Left ventricle myocardium inferior (tissue), 1 donor: Measurements from ENCODE around the gene TTC9B. TPM values are rescaled to one million over a fixed set of nuclear protein-coding genes. Genes with fewer than 3 reads are reported as not detected.
A peak's percentile ranks its signal among the peaks of the same experiment; 100 is the strongest.
"Not testable (repeated sequence)": the region's sequence is repeated elsewhere in the genome, so short reads cannot be mapped to it uniquely, and the experiment has no call there.

ENCODE experiments used
- DNase-seq: peaks from one replicate; pipeline ENCODE4 v3.0.0-alpha.2; 2020
- H3K27ac ChIP-seq: fragments of 200-600 bp; replicated peaks from 2 replicates; pipeline ENCODE4 v1.8.0; 2021
- H3K27me3 ChIP-seq: fragments of 200-600 bp; 2 replicates; pipeline ENCODE4 v1.8.0; 2021; ENCODE audit warnings: low read depth
- H3K36me3 ChIP-seq: fragments of 200-600 bp; 2 replicates; pipeline ENCODE4 v1.8.0; 2021
- H3K4me1 ChIP-seq: fragments of 200-600 bp; 2 replicates; pipeline ENCODE4 v1.8.0; 2021
- H3K4me3 ChIP-seq: fragments of 200-600 bp; 2 replicates; pipeline ENCODE4 v1.8.0; 2021; ENCODE audit warnings: mild to moderate bottlenecking, moderate library complexity
- H3K9me3 ChIP-seq: fragments of 200-600 bp; replicated peaks from 2 replicates; pipeline ENCODE4 v1.8.0; 2021
- intact Hi-C: fragments of 100-400 bp; cut with micrococcal nuclease; formaldehyde crosslinking; loops from one replicate; pipeline ENCODE4 v1.11.0; 2022
- total RNA-seq: library from RNA; stranded (reverse); fragmentation: NEBNext Ultra II Directional; extraction: Animal tissue kit (Norgen Biotek cat#: 25700); gene quantifications from one replicate; pipeline ENCODE4 v1.2.1, GENCODE V29; 2021
- TF ChIP-seq, protein P1 (sequence below): fragments of 200-600 bp; IDR thresholded peaks from 2 replicates; pipeline ENCODE4 v1.8.0; 2021; ENCODE audit warnings: antibody characterized with exemption, mild to moderate bottlenecking, borderline replicate concordance
- donor health status: DM: no; HTN: yes; CAD: no; lungs with severe emphysema.

Gene TTC9B
- total RNA-seq, 1 donor from 2014 or later, result not detected

DNA sequence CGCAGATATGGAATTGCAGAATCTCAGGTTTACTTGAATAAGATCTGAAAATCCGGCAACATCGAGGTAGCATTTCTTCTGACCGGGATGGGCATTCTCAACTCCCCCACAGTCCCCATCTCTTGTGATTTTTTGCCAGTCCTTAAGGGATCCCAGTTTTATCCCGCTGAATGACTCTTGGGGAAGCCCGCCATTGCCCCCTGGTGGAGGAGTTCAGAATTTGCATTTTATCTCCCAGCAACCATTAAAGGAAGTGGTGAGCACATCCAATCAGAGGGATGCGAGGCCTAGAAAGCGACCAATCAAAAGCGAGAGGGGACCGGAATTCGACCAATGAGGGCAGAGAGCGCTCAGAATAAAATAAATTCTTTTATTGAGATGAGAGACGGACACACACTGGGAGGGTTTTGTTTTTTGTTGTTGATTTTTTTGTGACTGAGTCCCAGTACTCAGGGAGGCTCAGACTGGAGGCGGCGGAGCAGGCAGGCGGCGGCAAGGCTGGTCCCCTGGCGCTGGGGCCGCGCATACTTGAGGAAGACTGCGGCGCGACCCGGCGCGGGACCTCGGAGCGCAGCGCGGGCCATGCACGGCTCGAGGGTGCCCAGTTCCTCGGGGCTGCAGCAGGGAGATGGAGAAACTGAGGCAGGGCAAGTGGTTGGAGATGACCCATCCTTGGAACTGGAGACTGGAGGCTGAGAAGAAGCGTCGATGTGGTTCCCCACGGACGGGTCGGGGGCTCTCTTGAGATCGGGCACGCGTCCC, 3.9 kb upstream of the TTC9B start:
- Histone ChIP-seq H3K36me3 (no peaks in the 10 kb centered on the region), H3K27me3 (peaks cover 86% of the 10 kb centered on the region), H3K9me3 (no peaks in the 10 kb centered on the region), H3K27ac (no peak overlapping the region), H3K4me3 (no peak overlapping the region), H3K4me1 (peaks cover 27% of the 10 kb centered on the region)
- TF ChIP-seq, protein P1, sequence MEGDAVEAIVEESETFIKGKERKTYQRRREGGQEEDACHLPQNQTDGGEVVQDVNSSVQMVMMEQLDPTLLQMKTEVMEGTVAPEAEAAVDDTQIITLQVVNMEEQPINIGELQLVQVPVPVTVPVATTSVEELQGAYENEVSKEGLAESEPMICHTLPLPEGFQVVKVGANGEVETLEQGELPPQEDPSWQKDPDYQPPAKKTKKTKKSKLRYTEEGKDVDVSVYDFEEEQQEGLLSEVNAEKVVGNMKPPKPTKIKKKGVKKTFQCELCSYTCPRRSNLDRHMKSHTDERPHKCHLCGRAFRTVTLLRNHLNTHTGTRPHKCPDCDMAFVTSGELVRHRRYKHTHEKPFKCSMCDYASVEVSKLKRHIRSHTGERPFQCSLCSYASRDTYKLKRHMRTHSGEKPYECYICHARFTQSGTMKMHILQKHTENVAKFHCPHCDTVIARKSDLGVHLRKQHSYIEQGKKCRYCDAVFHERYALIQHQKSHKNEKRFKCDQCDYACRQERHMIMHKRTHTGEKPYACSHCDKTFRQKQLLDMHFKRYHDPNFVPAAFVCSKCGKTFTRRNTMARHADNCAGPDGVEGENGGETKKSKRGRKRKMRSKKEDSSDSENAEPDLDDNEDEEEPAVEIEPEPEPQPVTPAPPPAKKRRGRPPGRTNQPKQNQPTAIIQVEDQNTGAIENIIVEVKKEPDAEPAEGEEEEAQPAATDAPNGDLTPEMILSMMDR, result peak; percentile 92
- intact Hi-C loops, result loop anchor here (5.0 kb wide), 1 partner anchor 85 kb away; no protein-coding TSS in a partner anchor
- peak; percentile 67 for DNase-seq

DNA sequence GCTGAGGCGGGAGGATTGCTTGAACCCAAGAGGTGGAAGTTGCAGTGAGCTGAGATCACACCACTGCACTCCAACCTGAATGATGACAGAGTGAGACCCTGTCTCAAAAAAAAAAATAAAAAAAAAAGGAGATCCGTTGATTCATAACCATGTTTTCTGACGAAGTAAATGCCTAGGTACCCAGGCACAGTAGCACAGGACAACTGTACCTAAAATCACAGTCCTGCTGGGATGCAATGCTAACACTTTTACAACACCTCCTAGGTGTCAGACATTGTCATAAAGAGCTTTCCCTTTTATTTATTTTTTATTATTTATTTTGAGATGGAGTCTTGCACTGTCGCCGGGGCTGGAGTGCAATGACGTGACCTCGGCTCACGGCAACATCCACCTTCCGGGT, 2.5 kb upstream of the TTC9B start:
- Histone ChIP-seq H3K9me3 (no peaks in the 10 kb centered on the region), H3K4me3 (no peak overlapping the region), H3K27ac (no peak overlapping the region), H3K36me3 (no peaks in the 10 kb centered on the region), H3K27me3 (peaks cover 91% of the 10 kb centered on the region), H3K4me1 (peaks cover 16% of the 10 kb centered on the region)
- TF ChIP-seq, protein P1, result no peak
- DNase-seq, result no peak
- intact Hi-C loops, result loop anchor here (5.0 kb wide), 1 partner anchor 83 kb away; no protein-coding TSS in a partner anchor

DNA sequence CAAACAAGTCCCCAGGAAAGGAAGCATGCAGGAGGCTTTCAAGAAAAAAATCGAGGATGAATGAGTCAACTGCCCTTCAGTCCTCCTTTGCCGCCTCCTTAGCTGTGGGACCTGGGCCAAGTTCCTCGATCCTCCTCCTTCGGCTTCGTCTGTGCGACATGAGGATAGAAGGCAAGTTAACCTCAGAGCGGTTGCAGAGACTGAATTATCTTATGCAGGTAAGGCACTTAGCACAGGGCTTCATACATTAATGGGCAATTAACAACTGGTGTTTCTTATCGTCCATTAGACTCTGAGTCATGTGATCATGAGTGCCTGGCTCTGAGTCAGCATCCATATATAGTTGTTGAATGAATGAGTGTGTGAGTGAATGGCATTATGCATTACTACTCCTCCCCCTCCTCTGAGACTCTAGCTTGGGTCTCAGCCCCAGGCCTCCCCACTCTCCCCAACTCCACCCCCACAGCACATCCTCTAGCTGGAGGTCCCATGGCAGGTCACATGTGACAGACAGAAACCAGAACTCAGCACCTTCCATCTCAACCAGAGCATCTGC, 1.6 kb upstream of the TTC9B start:
- Histone ChIP-seq H3K36me3 (no peaks in the 10 kb centered on the region), H3K4me1 (peaks cover 12% of the 10 kb centered on the region), H3K4me3 (no peak overlapping the region), H3K27ac (no peak overlapping the region), H3K9me3 (no peaks in the 10 kb centered on the region), H3K27me3 (peaks cover 85% of the 10 kb centered on the region)
- DNase-seq, result no peak
- intact Hi-C loops, result loop anchor here (5.0 kb wide), 1 partner anchor 82 kb away; no protein-coding TSS in a partner anchor
- TF ChIP-seq, protein P1, result no peak

DNA sequence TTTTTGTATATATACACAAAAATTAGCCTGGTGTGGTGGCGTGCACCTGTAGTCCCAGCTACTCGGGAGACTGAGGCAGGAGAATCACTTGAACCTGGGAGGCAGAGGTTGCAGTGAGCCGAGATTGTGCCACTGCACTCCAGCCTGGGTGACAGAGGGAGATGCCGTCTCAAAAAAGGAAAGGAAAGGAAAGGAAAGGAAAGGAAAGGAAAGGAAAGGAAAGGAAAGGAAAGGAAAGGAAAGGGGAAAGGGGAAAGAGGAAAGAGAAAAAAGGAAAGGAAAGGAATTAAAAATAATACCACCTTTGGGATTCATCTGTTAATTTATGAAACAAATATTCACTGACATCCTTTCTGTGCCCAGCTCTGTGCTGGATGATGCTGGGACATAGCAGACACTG, 845 bp upstream of the TTC9B start:
- H3K27me3 ChIP-seq, result peaks cover 77% of the 10 kb centered on the region
- H3K9me3 ChIP-seq, intact Hi-C loops, H3K36me3 ChIP-seq, DNase-seq, H3K4me3 ChIP-seq, H3K27ac ChIP-seq: not testable (repeated sequence)
- peaks cover 12% of the 10 kb centered on the region for H3K4me1 ChIP-seq

DNA sequence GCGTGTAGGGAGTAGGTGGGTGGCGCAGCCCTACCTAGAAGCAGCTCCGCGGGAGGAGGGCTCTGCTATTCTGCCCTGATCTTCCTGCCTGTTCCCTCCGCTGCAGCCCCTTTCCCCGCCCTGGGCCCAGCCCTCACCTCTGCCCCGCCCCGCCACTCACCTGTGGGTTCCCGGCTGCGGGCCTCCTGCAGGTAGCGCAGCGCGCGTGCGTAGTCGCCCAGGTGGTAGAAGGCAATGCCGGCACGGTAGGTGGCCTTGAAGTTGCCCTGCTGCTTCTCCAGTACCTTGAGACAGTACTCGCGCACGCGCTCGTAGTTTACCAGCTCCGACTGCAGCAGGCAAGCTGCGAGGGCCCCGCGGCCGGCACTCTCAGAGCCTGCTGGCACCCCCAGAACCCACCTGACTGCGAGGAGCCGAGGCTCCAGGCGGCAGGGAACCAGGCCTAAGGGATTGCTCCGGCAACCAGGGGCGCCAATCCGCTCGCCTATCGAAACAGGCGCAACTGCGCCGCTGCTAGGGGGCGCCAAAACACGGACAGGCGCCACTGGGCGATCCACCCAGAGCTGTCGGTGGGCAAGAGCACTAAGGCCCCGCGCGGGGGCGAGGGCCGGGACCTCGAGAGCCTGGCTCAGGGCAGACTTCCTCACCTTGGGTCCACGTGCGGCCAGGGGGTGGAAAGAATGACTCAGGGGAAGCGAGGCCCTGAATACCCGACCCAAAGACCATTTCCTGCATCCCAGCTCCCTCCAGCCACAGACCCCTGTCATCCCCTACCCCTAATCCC, 965 bp downstream of the TTC9B start:
- Histone ChIP-seq H3K4me1 (peaks cover 7% of the 10 kb centered on the region), H3K9me3 (no peaks in the 10 kb centered on the region), H3K27ac (no peak overlapping the region), H3K27me3 (peaks cover 59% of the 10 kb centered on the region), H3K36me3 (peaks cover 8% of the 10 kb centered on the region), H3K4me3 (no peak overlapping the region)
- TF ChIP-seq, protein P1, result peak; percentile 37
- intact Hi-C loops, result no loop called here
- no peak for DNase-seq
